SK-N-SH (cell line): ENCODE results near the gene KRTAP3-2. TPM values are rescaled to one million over a fixed set of nuclear protein-coding genes. Genes with fewer than 3 reads are reported as not detected.

Experiments used
- CTCF ChIA-PET: fragments of 300-600, 350-600 bp; formaldehyde crosslinking; extraction: SDS; loops from one replicate; lab custom pipeline; 2021; lab: Yijun Ruan, JAX
- POLR2A ChIA-PET: fragments of 350-600 bp; sonication (Branson Sonifier 250); formaldehyde crosslinking; extraction: SDS; loops from one replicate; lab custom pipeline; 2020; ENCODE audit warnings: antibody characterized with exemption, inconsistent platforms; lab: Yijun Ruan, JAX
- DNase-seq: peaks from one replicate; pipeline ENCODE4 v3.0.0; 2012
- H2AFZ ChIP-seq: fragments of 200-600 bp; sonication (generic); 2 replicates; pipeline ENCODE4 v1.8.1; 2016; ENCODE audit warnings: antibody characterized with exemption, mild to moderate bottlenecking, low read depth
- H3F3A ChIP-seq: fragments of 200-600 bp; sonication (generic); replicated peaks from 2 replicates; pipeline ENCODE3; 2016; ENCODE audit warnings: antibody characterized with exemption, mild to moderate bottlenecking; ENCODE audit not compliant: insufficient read depth
- H3K27ac ChIP-seq, 2 experiments: fragments of 200-500 bp in 1 of 2; fragments of 200-600 bp in 1 of 2; sonication (Bioruptor generic) in 1 of 2; sonication (generic), shearing (Covaris generic) in 1 of 2; 2 replicates each; pipeline versions ENCODE4 v1.5.1 to v1.6.1; 2014 to 2016; ENCODE audit warnings: low read depth in 2 of 2, inconsistent platforms in 1 of 2, low read length in 1 of 2, mild to moderate bottlenecking in 1 of 2, mixed read lengths in 1 of 2
- H3K27me3 ChIP-seq: fragments of 200-600 bp; sonication (generic), shearing (Covaris generic); 2 replicates; pipeline ENCODE4 v1.6.1; 2016; ENCODE audit warnings: mixed run types; ENCODE audit not compliant: insufficient read depth
- H3K36me3 ChIP-seq, 2 experiments: fragments of 200-500 bp in 1 of 2; fragments of 200-600 bp in 1 of 2; sonication (Bioruptor generic) in 1 of 2; sonication (generic) in 1 of 2; replicated peaks in 1 of 2; 2 replicates each; pipeline versions ENCODE3 to v1.5.1; 2014 to 2016; ENCODE audit warnings: low read length in 1 of 2, mild to moderate bottlenecking in 1 of 2; ENCODE audit not compliant: insufficient read depth in 2 of 2, control insufficient read depth in 1 of 2
- H3K4me1 ChIP-seq, 2 experiments: fragments of 200-500 bp in 1 of 2; fragments of 200-600 bp in 1 of 2; sonication (Bioruptor generic) in 1 of 2; sonication (generic), shearing (Covaris generic) in 1 of 2; 2 replicates each; pipeline versions ENCODE4 v1.5.1 to v1.6.1; 2014 to 2016; ENCODE audit warnings: low read depth in 1 of 2, low read length in 1 of 2, mixed run types in 1 of 2; ENCODE audit not compliant: insufficient read depth in 2 of 2, control insufficient read depth in 1 of 2
- H3K4me2 ChIP-seq: fragments of 200-600 bp; sonication (generic), shearing (Covaris generic); 2 replicates; pipeline ENCODE4 v1.6.1; 2017; ENCODE audit warnings: mixed run types
- H3K4me3 ChIP-seq, 2 experiments: fragments of 200-500 bp in 1 of 2; fragments of 200-600 bp in 1 of 2; sonication (Bioruptor generic) in 1 of 2; sonication (generic), shearing (Covaris generic) in 1 of 2; 2 replicates each; pipeline versions ENCODE4 v1.5.1 to v1.8.1; 2014 to 2016; ENCODE audit warnings: low read depth in 2 of 2, inconsistent platforms in 1 of 2, low read length in 1 of 2, mild to moderate bottlenecking in 1 of 2, mixed read lengths in 1 of 2, moderate library complexity in 1 of 2
- H3K79me2 ChIP-seq: fragments of 200-600 bp; sonication (generic); 2 replicates; pipeline ENCODE4 v1.8.1; 2017; ENCODE audit warnings: mild to moderate bottlenecking; ENCODE audit not compliant: insufficient read depth
- H3K9ac ChIP-seq: fragments of 200-600 bp; sonication (generic); 2 replicates; pipeline ENCODE4 v1.6.1; 2017; ENCODE audit warnings: mixed run types
- H3K9me2 ChIP-seq: fragments of 200-600 bp; sonication (generic); 2 replicates; pipeline ENCODE4 v1.6.1; 2017; ENCODE audit warnings: mixed run types
- H3K9me3 ChIP-seq: fragments of 200-600 bp; sonication (generic); 2 replicates; pipeline ENCODE4 v1.6.1; 2017; ENCODE audit warnings: mixed run types, mild to moderate bottlenecking, moderate library complexity
- H4K20me1 ChIP-seq: fragments of 200-600 bp; sonication (generic); 2 replicates; pipeline ENCODE4 v1.6.1; 2017; ENCODE audit warnings: mild to moderate bottlenecking, mixed run types; ENCODE audit not compliant: insufficient read depth
- CHD2 ChIP-seq: fragments of 150-350 bp; IDR thresholded peaks from 2 replicates; pipeline ENCODE4 v1.6.1; 2018; ENCODE audit warnings: low read length; ENCODE audit not compliant: partially characterized antibody
- ELF1 ChIP-seq: IDR thresholded peaks from 2 replicates; pipeline ENCODE4 v1.4.0; 2012
- EP300 ChIP-seq, 2 experiments: IDR thresholded peaks; 2 replicates each; pipeline versions ENCODE4 v1.4.0 to v1.6.1; 2012; ENCODE audit warnings: borderline replicate concordance in 1 of 2, low read depth in 1 of 2, low read length in 1 of 2
- EZH2phosphoT487 ChIP-seq: fragments of 200-600 bp; sonication (generic); IDR thresholded peaks from 2 replicates; pipeline ENCODE4 v1.6.1; 2017; ENCODE audit warnings: low read depth, mixed run types, mild to moderate bottlenecking, antibody characterized with exemption, moderate library complexity, borderline replicate concordance
- FOSL2 ChIP-seq: IDR thresholded peaks from 2 replicates; pipeline ENCODE4 v1.4.0; 2012; ENCODE audit warnings: low read depth, mild to moderate bottlenecking, moderate library complexity, borderline replicate concordance
- GABPA ChIP-seq: IDR thresholded peaks from 2 replicates; pipeline ENCODE4 v1.4.0; 2012; ENCODE audit warnings: low read depth, mild to moderate bottlenecking
- MEF2A ChIP-seq: IDR thresholded peaks from 2 replicates; pipeline ENCODE4 v1.4.0; 2012; ENCODE audit warnings: low read depth, borderline replicate concordance
- MXI1 ChIP-seq: IDR thresholded peaks from 2 replicates; pipeline ENCODE4 v1.6.1; 2012; ENCODE audit warnings: mild to moderate bottlenecking, low read depth, low read length, improper control_type of control experiment
- POLR2AphosphoS5 ChIP-seq: IDR thresholded peaks from 2 replicates; pipeline ENCODE4 v1.6.1; 2012; ENCODE audit warnings: low read depth, low read length
- RAD21 ChIP-seq: IDR thresholded peaks from 2 replicates; pipeline ENCODE4 v1.6.1; 2012; ENCODE audit warnings: mild to moderate bottlenecking, low read length
- RCOR1 ChIP-seq: fragments of 150-350 bp; IDR thresholded peaks from 2 replicates; pipeline ENCODE4 v1.6.1; 2017; ENCODE audit warnings: antibody characterized with exemption, low read length
- RXRA ChIP-seq: IDR thresholded peaks from 2 replicates; pipeline ENCODE4 v1.4.0; 2012; ENCODE audit warnings: low read depth, mild to moderate bottlenecking, borderline replicate concordance
- SIN3A ChIP-seq: IDR thresholded peaks from 2 replicates; pipeline ENCODE4 v1.6.1; 2012; ENCODE audit warnings: low read depth, mild to moderate bottlenecking, low read length, moderate library complexity, borderline replicate concordance
- TCF12 ChIP-seq: IDR thresholded peaks from 2 replicates; pipeline ENCODE4 v1.4.0; 2012
- YY1 ChIP-seq: IDR thresholded peaks from 2 replicates; pipeline ENCODE4 v1.4.0; 2012; ENCODE audit warnings: low read depth, mild to moderate bottlenecking
- WGBS: methylation state at CpG from one replicate; pipeline ENCODE4 v1.1.6; 2017; ENCODE audit warnings: low lambda C conversion rate; 5-methylcytosine and 5-hydroxymethylcytosine counted together
- polyA plus RNA-seq, 3 experiments: library from polyadenylated mRNA; depleted of rRNA; stranded (reverse); fragments of >200 nt; gene quantifications; 2 replicates each; pipeline ENCODE4 v1.2.3, GENCODE V29; 2012
- TF ChIP-seq, protein P1 (sequence below): fragments of 150-350 bp; IDR thresholded peaks from 2 replicates; pipeline ENCODE4 v1.6.1; 2017; ENCODE audit warnings: antibody characterized with exemption, low read length, low read depth, borderline replicate concordance
- TF ChIP-seq, protein P2 (sequence below): IDR thresholded peaks from 2 replicates; pipeline ENCODE4; 2012
- TF ChIP-seq, protein P3 (sequence below): fragments of 200-600 bp; sonication (generic); IDR thresholded peaks from 2 replicates; pipeline ENCODE4 v1.6.1; 2017; ENCODE audit warnings: antibody characterized with exemption, mild to moderate bottlenecking, moderate library complexity
- TF ChIP-seq, protein P4 (sequence below): IDR thresholded peaks from 2 replicates; pipeline ENCODE4 v1.4.0; 2012; ENCODE audit warnings: low read depth

Gene KRTAP3-2
- polyA plus RNA-seq, 1 of the 3 experiments (the other 2 are of a cell fraction): not detected

DNA sequence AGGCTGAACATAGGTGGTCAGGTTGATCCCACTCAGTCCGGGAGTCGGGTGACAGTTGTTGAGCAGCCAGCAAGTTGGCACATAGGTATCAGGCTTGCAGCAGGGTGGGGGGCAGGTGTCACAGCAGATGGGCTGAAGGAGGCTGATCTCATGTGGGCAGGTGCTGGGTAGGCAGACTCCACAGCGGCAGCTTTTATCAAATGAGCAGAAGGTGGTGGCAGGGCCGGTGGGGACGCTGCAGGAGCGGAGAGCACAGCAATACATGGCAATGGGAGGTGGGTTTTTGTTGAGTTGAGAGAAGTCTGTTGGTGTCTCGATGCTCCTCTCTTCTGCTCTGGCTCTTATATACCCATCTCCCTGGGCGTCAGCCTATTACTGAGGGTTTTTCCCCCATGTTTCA, 9.1 kb upstream of the KRTAP3-2 start, which contains the start of gene KRTAP3-1:
Gene KRTAP3-1 (minus strand): TSS at position 318 of the 400 bp plus-strand sequence. CDS start 54 bp downstream, at position 264.
- 21% methylated on average over 7 of the region's 8 CpGs for WGBS
- DNase-seq: no peak
- Histone ChIP-seq H2AFZ (no peak within 1 kb of the TSS), H3K9ac (no peak within 1 kb of the TSS), H3K9me2 (no peaks in the 10 kb centered on the region), H3K27me3 (peaks cover 33% of the 10 kb centered on the region; the same call in 1 of the 2 replicates), H3K79me2 (no peaks in the 10 kb centered on the region), H3K9me3 (no peaks in the 10 kb centered on the region), H3K4me3 (no peak within 1 kb of the TSS), H3K4me1 (no peaks in the 10 kb centered on the region), H4K20me1 (no peaks in the 10 kb centered on the region), H3K36me3 (no peaks in the 10 kb centered on the region), H3K4me2 (no peak within 1 kb of the TSS), H3F3A (no peaks in the 10 kb centered on the region), H3K27ac (no peak within 1 kb of the TSS)
- ChIA-PET POLR2A (no interaction called here), CTCF (no interaction called here)
- TF ChIP-seq RXRA (no peak), MXI1 (no peak), GABPA (no peak), ELF1 (no peak), EP300 (IDR thresholded peaks at IDR 0.05; ENCODE audit: borderline replicate concordance in 1 of 2, low read depth in 1 of 2, low read length in 1 of 2) (no peak), EZH2phosphoT487 (no peak), RAD21 (no peak), MEF2A (no peak), CHD2 (no peak), TCF12 (no peak)
- TF ChIP-seq, protein P1, sequence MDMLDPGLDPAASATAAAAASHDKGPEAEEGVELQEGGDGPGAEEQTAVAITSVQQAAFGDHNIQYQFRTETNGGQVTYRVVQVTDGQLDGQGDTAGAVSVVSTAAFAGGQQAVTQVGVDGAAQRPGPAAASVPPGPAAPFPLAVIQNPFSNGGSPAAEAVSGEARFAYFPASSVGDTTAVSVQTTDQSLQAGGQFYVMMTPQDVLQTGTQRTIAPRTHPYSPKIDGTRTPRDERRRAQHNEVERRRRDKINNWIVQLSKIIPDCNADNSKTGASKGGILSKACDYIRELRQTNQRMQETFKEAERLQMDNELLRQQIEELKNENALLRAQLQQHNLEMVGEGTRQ: no peak

DNA sequence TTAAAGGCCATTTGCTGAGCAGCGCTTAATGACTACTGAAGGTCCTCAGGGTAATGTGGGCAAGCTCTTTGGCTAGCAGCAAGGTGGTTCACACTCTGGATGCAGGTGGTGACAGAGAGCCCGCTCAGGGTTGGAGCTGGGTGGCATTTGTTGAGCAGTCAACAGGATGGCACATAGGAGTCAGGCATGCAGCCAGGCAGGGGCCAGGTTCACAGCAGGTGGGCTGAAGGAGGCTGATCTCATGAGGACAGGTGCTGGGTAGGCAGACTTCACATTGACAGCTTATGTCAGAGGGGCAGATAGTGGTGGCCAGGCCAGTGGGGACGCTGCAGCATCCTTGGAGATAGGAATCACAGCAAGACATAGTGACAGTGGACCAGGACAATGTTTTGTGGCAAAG, 4.7 kb upstream of the KRTAP3-2 start:
- no peak for DNase-seq
- peaks cover 47% of the 10 kb centered on the region; the same call in 1 of the 2 replicates for H3K27me3 ChIP-seq
- no peaks in the 10 kb centered on the region for H3F3A ChIP-seq
- no peak overlapping the region for H2AFZ ChIP-seq
- H3K4me2 ChIP-seq: no peak overlapping the region
- H3K9ac ChIP-seq: no peak overlapping the region
- no peaks in the 10 kb centered on the region for H3K4me1 ChIP-seq
- WGBS: 14% methylated on average over 3 of the region's 3 CpGs
- ChIA-PET CTCF (interaction anchor here (1.0 kb wide), 1 partner anchor 318 kb away, joined by 3 read pairs; no protein-coding TSS in a partner anchor), POLR2A (no interaction called here)
- H3K9me2 ChIP-seq: no peaks in the 10 kb centered on the region
- no peaks in the 10 kb centered on the region for H3K9me3 ChIP-seq
- no peak overlapping the region for H3K27ac ChIP-seq
- TF ChIP-seq SIN3A: no peak
- TF ChIP-seq, protein P2, sequence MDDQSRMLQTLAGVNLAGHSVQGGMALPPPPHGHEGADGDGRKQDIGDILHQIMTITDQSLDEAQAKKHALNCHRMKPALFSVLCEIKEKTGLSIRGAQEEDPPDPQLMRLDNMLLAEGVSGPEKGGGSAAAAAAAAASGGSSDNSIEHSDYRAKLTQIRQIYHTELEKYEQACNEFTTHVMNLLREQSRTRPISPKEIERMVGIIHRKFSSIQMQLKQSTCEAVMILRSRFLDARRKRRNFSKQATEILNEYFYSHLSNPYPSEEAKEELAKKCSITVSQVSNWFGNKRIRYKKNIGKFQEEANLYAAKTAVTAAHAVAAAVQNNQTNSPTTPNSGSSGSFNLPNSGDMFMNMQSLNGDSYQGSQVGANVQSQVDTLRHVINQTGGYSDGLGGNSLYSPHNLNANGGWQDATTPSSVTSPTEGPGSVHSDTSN: no peak
- TF ChIP-seq RXRA: no peak
- TF ChIP-seq, protein P1: no peak
- TF ChIP-seq, protein P3, sequence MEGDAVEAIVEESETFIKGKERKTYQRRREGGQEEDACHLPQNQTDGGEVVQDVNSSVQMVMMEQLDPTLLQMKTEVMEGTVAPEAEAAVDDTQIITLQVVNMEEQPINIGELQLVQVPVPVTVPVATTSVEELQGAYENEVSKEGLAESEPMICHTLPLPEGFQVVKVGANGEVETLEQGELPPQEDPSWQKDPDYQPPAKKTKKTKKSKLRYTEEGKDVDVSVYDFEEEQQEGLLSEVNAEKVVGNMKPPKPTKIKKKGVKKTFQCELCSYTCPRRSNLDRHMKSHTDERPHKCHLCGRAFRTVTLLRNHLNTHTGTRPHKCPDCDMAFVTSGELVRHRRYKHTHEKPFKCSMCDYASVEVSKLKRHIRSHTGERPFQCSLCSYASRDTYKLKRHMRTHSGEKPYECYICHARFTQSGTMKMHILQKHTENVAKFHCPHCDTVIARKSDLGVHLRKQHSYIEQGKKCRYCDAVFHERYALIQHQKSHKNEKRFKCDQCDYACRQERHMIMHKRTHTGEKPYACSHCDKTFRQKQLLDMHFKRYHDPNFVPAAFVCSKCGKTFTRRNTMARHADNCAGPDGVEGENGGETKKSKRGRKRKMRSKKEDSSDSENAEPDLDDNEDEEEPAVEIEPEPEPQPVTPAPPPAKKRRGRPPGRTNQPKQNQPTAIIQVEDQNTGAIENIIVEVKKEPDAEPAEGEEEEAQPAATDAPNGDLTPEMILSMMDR: no peak
- TF ChIP-seq EP300 (IDR thresholded peaks at IDR 0.05; ENCODE audit: borderline replicate concordance in 1 of 2, low read depth in 1 of 2, low read length in 1 of 2): no peak
- TF ChIP-seq ELF1: no peak
- no peak for TF ChIP-seq POLR2AphosphoS5
- TF ChIP-seq RCOR1: no peak
- TF ChIP-seq YY1: no peak
- TF ChIP-seq MEF2A: no peak
- TF ChIP-seq FOSL2: no peak
- no peak for TF ChIP-seq MXI1
- TF ChIP-seq, protein P4, sequence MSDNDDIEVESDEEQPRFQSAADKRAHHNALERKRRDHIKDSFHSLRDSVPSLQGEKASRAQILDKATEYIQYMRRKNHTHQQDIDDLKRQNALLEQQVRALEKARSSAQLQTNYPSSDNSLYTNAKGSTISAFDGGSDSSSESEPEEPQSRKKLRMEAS: no peak
- H3K4me3 ChIP-seq: no peak overlapping the region
- no peaks in the 10 kb centered on the region for H4K20me1 ChIP-seq
- H3K36me3 ChIP-seq: no peaks in the 10 kb centered on the region
- H3K79me2 ChIP-seq: no peaks in the 10 kb centered on the region
